ENCODE data around the gene AKAP4. TPM values are rescaled to one million over a fixed set of nuclear protein-coding genes. Genes with fewer than 3 reads are reported as not detected.

Gene AKAP4
- total and polyA plus RNA-seq, 2 of the 13 experiments (the other 11 are each of a cell fraction or from before 2014, with no cell fraction given): not detected

- TF ChIP-seq ZNF841 (CRISPR knock-in tag; IDR thresholded peaks at IDR 0.05; ENCODE audit: borderline replicate concordance) (no peak), HOMEZ (CRISPR knock-in tag; IDR thresholded peaks at IDR 0.05; ENCODE audit: low read depth) (peak; percentile 15; the same call in 1 of the 2 replicates), E2F2 (CRISPR knock-in tag; IDR thresholded peaks at IDR 0.05; ENCODE audit: borderline replicate concordance) (no peak), THAP11 (CRISPR knock-in tag; IDR thresholded peaks at IDR 0.05) (no peak), ZNF3 (CRISPR knock-in tag; IDR thresholded peaks at IDR 0.05) (no peak), ZNF207 (IDR thresholded peaks at IDR 0.05; ENCODE audit: borderline replicate concordance) (no peak), KDM6A (CRISPR knock-in tag; IDR thresholded peaks at IDR 0.05; ENCODE audit: low read depth) (0 out of 2 replicates have a peak, but pooled peaks have one; percentile 35), PHF21A (CRISPR knock-in tag; IDR thresholded peaks at IDR 0.05) (0 out of 2 replicates have a peak, but pooled peaks have one; percentile 31), HMG20A (CRISPR knock-in tag; IDR thresholded peaks at IDR 0.05; ENCODE audit: borderline replicate concordance) (0 out of 2 replicates have a peak, but pooled peaks have one; percentile 34), RCOR2 (CRISPR knock-in tag; IDR thresholded peaks at IDR 0.05) (0 out of 2 replicates have a peak, but pooled peaks have one; percentile 27), CTCF (CRISPR knock-in tag; IDR thresholded peaks at IDR 0.05) (no peak), ARID5B (CRISPR knock-in tag; IDR thresholded peaks at IDR 0.05) (peak; percentile 52; the same call in 1 of the 2 replicates), ZNF557 (CRISPR knock-in tag; IDR thresholded peaks at IDR 0.05) (no peak), HNF4G (IDR thresholded peaks at IDR 0.05; ENCODE audit: borderline replicate concordance, low read depth, low read length) (peak; percentile 65), HNF4G (CRISPR knock-in tag; IDR thresholded peaks at IDR 0.05; ENCODE audit: borderline replicate concordance, low read depth) (no peak; the same call in 1 of the 2 replicates), GATAD2A (CRISPR knock-in tag; IDR thresholded peaks at IDR 0.05) (peak; percentile 48; the same call in 1 of the 2 replicates), SOX5 (CRISPR knock-in tag; IDR thresholded peaks at IDR 0.05; ENCODE audit: borderline replicate concordance) (peak; percentile 41; the same call in 1 of the 2 replicates), ZNF644 (CRISPR knock-in tag; IDR thresholded peaks at IDR 0.05; ENCODE audit: low read depth) (0 out of 2 replicates have a peak, but pooled peaks have one; percentile 9), SAP130 (CRISPR knock-in tag; IDR thresholded peaks at IDR 0.05; ENCODE audit: low read depth) (peak; percentile 26; the same call in 1 of the 2 replicates), FOXP4 (CRISPR knock-in tag; IDR thresholded peaks at IDR 0.05) (0 out of 2 replicates have a peak, but pooled peaks have one; percentile 21)
These were observed 46.4 kb downstream of the AKAP4 start (continued) for GRCh38 chrX:50154429-50154828.
